ENCODE data around the gene JARID2. TPM values are rescaled to one million over a fixed set of nuclear protein-coding genes. Genes with fewer than 3 reads are reported as not detected.
"Not testable (repeated sequence)": the region's sequence is repeated elsewhere in the genome, so short reads cannot be mapped to it uniquely, and the experiment has no call there.

Gene JARID2
- total RNA-seq, 2 donors from 2014 or later = 3.6 to 4.6 TPM

DNA sequence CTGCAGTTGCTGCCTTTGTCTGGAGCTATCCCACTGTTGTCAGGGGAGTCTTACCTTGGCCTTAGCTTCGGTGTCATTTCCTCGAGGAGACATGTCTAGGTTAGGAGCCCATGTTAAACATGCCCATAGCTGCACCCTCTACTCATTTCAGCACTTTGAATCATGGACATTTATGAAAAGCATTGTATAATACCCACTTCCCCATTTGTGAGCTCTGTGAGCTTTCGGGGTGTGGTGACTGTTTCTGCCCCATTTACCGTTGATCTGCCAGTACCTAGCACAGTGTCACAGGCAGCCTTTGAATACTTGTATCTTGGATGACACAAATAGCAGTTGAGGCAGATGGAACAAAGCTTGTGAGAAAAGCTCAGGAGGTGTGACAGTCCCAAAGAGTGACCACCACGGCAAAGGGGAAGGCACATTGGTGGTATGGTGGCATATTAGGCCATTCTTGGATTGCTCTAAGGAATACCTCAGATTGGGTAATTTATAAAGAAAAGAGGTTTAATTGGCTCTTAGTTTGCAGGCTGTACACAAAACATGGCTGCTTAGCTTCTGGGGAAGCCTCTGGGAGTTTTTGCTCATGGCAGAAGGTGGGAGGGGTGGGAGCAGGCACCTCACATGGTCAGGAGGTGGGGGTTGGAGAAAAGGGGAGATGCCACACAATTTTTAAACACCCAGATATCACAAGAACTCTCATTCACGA lies 42.0 kb downstream of the JARID2 start:
- ATAC-seq = no peak
- 74 to 92% methylated on average over 6 of the region's 6 CpGs for WGBS, 2 donors

DNA sequence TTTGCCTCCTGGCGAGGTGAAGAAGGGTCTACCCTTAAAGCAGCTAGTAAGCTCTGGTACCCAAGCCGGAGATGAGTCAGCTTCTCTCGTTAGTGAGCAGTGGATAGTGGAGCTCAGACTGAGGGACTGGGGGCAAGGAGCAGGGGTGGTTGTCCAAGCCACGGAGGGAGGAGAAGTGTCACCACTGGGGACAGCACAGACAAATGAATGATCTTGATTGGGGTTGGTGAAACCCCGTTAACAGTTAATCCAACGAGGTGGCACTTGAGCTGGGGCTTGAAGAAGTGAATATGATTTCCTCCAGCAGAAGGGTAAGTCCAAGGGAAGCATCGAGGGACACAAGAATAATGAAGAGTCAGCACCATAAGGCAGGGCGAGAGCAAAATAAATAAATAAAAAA lies 43.0 kb downstream of the JARID2 start:
- whole genome bisulfite sequencing, 2 donors = 85 to 93% methylated on average over 8 of the region's 8 CpGs
- Histone ChIP-seq H3K36me3 (replicated peaks in 1 of 2; ENCODE audit: insufficient read depth in 1 of 2, low read depth in 2 of 2) (no peaks in the 10 kb centered on the region), H3K4me1 (peaks cover 3% of the 10 kb centered on the region), H3K27ac (no peak overlapping the region), H3K9me3 (no peaks in the 10 kb centered on the region), H3K27me3 (no peaks in the 10 kb centered on the region), H3K4me3 (no peak overlapping the region)
- ATAC-seq = no peak
- intact Hi-C loops (cut with DNase I) = no loop called here
- DNase-seq = no peak
- TF ChIP-seq POLR2A (IDR thresholded peaks at IDR 0.05) = no peak
- TF ChIP-seq, protein P1, sequence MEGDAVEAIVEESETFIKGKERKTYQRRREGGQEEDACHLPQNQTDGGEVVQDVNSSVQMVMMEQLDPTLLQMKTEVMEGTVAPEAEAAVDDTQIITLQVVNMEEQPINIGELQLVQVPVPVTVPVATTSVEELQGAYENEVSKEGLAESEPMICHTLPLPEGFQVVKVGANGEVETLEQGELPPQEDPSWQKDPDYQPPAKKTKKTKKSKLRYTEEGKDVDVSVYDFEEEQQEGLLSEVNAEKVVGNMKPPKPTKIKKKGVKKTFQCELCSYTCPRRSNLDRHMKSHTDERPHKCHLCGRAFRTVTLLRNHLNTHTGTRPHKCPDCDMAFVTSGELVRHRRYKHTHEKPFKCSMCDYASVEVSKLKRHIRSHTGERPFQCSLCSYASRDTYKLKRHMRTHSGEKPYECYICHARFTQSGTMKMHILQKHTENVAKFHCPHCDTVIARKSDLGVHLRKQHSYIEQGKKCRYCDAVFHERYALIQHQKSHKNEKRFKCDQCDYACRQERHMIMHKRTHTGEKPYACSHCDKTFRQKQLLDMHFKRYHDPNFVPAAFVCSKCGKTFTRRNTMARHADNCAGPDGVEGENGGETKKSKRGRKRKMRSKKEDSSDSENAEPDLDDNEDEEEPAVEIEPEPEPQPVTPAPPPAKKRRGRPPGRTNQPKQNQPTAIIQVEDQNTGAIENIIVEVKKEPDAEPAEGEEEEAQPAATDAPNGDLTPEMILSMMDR (IDR thresholded peaks at IDR 0.05) = no peak

More for the DNA sequence above, 42.0 kb downstream of the JARID2 start:
- H3K9me3 ChIP-seq = no peaks in the 10 kb centered on the region
- no peaks in the 10 kb centered on the region for H3K4me1 ChIP-seq
- intact Hi-C loops (cut with DNase I) = no loop called here
- H3K4me3 ChIP-seq = no peak overlapping the region
- H3K27ac ChIP-seq = no peak overlapping the region
- TF ChIP-seq, protein P1 (IDR thresholded peaks at IDR 0.05) = no peak
- TF ChIP-seq POLR2A (IDR thresholded peaks at IDR 0.05) = no peak
- H3K27me3 ChIP-seq = no peaks in the 10 kb centered on the region
- H3K36me3 ChIP-seq (replicated peaks in 1 of 2; ENCODE audit: insufficient read depth in 1 of 2, low read depth in 2 of 2) = no peaks in the 10 kb centered on the region
- DNase-seq = no peak

DNA sequence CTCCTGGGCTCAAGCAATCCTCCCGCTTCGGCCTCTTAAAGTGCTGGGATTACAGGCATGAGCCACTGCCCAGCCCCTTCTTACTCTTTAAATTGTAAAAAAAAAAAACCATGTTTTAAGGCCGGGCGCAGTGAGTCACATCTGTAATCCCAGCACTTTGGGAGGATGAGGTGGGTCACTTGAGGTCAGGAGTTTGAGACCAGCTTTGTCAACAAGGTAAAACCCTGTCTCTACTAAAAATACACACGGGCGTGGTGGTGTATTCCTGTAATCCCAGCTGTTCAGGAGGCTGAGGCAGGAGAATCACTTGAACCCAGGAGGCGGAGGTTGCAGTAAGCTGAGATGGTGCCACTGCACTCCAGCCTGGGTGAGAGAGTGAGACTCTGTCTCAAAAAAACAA lies 43.6 kb downstream of the JARID2 start:
- H3K27ac ChIP-seq; H3K4me1 ChIP-seq; intact Hi-C loops (cut with DNase I); H3K27me3 ChIP-seq; H3K4me3 ChIP-seq; DNase-seq; H3K9me3 ChIP-seq; ATAC-seq; H3K36me3 ChIP-seq (replicated peaks in 1 of 2; ENCODE audit: insufficient read depth in 1 of 2, low read depth in 2 of 2): not testable (repeated sequence)
- 89 to 96% methylated on average over 7 of the region's 7 CpGs for WGBS, 2 donors

DNA sequence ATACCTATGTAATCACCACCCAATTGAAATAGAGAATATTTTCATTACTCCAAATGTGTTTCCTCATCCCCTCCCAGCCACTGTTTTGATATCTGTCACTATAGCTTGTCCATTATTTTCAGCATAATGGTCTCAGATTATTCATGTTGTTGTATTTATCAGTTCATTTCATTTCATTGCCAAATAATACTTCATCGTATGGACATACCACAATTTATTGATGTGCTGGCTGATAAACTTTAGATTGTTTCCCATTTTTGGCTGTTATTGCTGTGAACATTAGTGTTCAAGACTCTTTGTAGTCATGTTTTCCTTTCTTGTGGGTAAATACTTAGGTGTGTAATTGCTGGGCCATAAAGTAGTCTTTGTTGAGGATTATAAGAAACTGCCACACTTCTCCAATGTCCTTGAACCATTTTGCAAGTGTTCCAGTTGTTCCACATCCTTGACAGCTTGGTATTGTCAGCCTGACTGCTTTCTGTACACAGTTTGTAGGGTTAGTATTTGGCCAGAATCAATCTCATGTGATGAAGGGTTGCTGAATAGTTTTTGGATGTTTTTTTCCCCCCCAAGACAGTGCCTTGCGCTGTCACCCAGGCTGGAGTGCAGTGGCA lies 44.3 kb downstream of the JARID2 start:
- H3K4me3 ChIP-seq = no peak overlapping the region
- TF ChIP-seq, protein P1 (IDR thresholded peaks at IDR 0.05) = no peak
- no peak for TF ChIP-seq POLR2A (IDR thresholded peaks at IDR 0.05)
- H3K27ac ChIP-seq = no peak overlapping the region
- WGBS, 2 donors = 88 to 90% methylated on average over 2 of the region's 2 CpGs
- H3K9me3 ChIP-seq = no peaks in the 10 kb centered on the region
- ATAC-seq = no peak
- H3K36me3 ChIP-seq (replicated peaks in 1 of 2; ENCODE audit: insufficient read depth in 1 of 2, low read depth in 2 of 2) = no peaks in the 10 kb centered on the region
- no peak for DNase-seq
- intact Hi-C loops (cut with DNase I) = no loop called here
- H3K27me3 ChIP-seq = no peaks in the 10 kb centered on the region
- H3K4me1 ChIP-seq = peaks cover 6% of the 10 kb centered on the region

DNA sequence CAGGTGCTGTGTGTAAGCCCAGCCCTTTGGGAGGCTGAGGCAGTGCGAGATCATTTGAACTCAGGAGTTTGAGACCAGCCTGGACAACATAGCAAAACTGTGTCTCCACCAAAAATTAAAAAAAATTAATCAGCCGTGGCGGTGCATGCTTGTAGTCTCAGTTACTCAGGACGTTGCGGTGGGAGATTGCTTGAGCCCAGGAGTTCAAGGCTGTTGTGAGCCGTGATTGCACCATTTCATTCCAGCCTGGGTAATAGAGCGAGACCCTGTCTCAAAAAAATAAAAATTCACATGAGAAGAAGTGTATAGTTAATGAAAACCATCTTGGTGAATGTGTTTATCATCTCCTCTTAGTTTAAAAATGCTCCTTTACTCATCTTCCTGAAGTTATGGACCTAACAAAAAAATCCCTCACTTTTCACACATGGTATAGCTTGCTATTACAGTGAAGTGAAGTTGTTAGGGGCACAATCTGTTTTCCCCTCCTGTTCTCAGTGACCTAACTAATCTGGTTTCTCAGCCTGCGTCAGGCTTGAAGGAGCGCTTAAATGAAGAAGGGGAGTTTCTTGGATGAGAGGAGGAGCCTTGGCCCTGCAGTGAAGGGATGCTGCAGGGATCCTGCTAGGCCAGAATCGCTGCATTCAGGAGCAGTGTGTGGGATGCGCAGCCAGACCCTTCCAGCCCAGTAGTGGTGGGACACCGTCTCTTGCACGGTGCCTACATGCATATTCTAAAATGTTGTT lies 45.3 kb downstream of the JARID2 start:
- H3K9me3 ChIP-seq = no peaks in the 10 kb centered on the region
- intact Hi-C loops (cut with DNase I) = no loop called here
- DNase-seq (no peak), ATAC-seq (no peak)
- no peak overlapping the region for H3K27ac ChIP-seq
- peaks cover 6% of the 10 kb centered on the region for H3K4me1 ChIP-seq
- WGBS, 2 donors = 90 to 94% methylated on average over 13 of the region's 13 CpGs
- no peaks in the 10 kb centered on the region for H3K36me3 ChIP-seq (replicated peaks in 1 of 2; ENCODE audit: insufficient read depth in 1 of 2, low read depth in 2 of 2)
- no peak overlapping the region for H3K4me3 ChIP-seq
- no peak for TF ChIP-seq POLR2A (IDR thresholded peaks at IDR 0.05)
- TF ChIP-seq, protein P1 (IDR thresholded peaks at IDR 0.05) = no peak
- no peaks in the 10 kb centered on the region for H3K27me3 ChIP-seq
